Stimulated activated CD4-positive, alpha-beta T cell treated with anti-CD3 and anti-CD28 coated beads, Interleukin-12 subunit alpha, Interleukin-12 subunit beta, amount 100 ng/mL, for 48 hours (primary cell): ENCODE results near the gene SMIM29.

Source experiments
- DNase-seq, 3 donors: peaks; one replicate each; pipeline ENCODE4 v3.0.0-alpha.2; 2020; ENCODE audit warnings: low read depth in 2 of 3, low spot score in 1 of 3

Gene SMIM29

DNA sequence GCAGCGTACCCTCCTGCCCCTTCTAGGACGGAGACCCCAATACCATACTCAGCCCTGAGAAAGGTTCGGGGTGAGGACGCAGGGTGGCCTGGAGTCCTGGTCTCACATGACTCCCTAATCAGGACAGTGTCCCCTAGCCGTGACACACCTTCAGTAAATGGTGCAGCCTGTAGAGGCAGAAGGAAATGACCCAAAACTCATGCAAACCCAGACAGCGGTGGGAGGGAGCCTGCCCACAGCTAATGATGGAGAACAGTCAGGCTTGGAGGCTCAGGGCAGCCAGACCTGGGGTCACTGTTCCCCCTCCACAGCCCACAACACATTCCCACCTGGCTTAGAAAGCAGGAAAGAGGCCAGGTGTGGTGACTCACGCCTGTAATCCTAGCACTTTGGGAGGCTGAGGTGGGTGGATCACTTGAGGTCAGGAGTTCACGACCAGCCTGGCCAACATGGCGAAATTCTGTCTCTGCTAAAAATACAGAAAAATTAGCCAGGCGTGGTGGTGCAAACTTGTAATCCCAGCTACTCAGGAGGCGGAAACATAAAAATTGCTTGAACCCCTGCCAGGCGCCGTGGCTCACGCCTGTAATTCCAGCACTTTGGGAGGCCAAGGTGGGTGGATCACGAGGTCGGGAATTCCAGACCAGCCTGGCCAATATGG lies 20.9 kb downstream of the SMIM29 start:
- DNase-seq = no peak

GRCh38 chr6:34226731-34227586 lies 21.8 kb downstream of the SMIM29 start:
- DNase-seq = no peak

DNA sequence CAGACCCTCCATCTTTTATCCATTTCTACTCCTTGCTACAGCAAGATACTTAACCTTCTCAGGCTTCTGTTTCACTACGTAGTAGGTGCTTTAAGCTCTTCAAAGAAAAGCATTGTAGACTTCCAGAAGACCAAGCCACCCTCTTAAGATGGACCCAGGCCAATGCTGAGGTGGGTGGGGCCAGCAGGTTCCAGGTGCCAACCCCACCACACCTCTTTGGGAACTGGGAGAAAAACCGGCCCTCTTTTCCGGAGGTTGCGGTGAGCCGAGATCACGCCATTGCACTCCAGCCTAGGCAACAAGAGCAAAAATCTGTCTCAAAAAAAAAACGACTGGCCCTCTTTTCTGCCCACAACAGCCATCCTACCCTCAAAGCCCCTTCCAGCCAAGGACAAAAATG lies 22.7 kb downstream of the SMIM29 start:
- DNase-seq = no peak

GRCh38 chr6:34225551-34225950 lies 23.3 kb downstream of the SMIM29 start:
- DNase-seq = no peak

DNA sequence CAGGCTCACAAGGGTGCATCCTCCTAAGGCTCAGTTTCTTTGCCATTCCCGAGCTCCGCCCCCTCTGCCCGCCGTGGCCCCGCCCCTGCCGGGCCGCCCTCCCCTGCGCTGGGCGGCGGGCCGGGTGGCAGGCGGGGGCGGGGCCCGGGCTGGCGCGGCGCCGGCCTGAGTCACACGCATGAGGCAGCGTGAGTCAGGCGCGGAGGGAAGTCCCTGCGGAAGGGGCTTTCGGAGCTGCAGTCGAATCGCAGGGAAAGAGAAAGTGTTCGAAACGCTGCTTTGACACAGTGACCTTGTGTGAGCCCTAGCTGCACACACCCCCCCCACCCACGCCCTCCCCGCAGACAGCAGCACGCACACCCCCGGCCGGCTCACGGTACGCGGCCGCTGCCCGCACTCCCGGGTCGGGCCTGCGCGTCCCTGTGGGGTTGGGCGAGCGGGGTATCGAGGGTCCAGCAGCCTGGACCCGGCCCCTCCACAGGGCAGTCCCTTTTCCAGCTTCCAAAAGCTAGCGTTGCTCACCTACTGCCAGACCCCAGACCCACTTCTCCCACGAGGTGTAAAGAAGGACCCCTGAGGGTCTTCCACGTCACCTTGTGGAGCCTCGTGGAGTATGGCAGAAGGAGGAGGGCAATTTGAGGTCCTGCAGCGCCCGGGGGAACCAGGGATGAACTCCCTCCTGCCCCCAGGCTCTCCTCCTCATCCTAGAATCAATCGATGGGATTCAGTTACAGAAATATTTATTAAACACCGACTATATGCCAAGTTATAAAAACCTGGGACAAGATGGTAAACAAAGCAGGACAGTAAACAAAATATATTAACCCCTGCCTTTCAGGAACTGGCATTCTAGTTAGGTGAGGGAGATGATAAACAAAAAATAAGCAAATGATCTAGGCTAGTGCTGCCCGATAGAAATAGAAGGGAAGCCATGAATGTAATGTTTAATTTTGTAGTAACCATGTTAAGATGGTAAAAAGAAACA lies 24.6 kb downstream of the SMIM29 start:
- DNase-seq = peak; percentile 86 to 93 (median 89)

DNA sequence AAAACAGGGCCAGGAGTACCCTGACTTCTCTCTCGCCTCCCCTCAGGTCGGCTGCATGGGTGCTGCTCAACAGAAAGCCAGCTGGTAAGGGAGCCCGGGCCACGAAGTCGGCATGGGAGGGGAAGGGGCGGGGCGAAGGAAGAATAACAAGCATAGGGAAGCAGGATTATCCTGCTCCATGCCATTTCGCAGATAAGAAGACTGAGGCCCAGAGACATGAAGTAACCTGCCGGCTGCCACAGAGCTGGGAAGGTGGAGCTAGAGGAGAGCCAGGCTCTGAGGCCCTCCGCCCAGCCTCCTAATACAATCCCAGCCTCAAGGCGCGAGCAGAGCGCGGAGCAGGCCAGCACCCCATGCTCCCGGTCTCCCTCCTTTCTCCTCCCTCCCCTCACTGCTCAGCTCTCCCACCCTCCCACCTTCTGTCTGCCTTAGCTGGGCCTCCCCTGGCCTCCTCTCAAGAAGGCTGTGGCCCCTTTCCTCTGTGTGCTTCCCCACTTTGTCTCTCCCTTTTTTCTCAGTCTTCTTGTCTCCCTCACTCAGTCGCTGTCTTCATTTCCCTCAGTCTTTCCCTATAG lies 25.3 kb downstream of the SMIM29 start:
- DNase-seq = no peak

- no peak for DNase-seq
Observed at GRCh38 chr6:34218691-34219090, 30.1 kb downstream of the SMIM29 start.

GRCh38 chr6:34213772-34214171 lies 35.0 kb downstream of the SMIM29 start:
- no peak for DNase-seq

- DNase-seq = peak in 1 of 3 donors; percentile 42
Observed at GRCh38 chr6:34207695-34208443, 40.9 kb downstream of the SMIM29 start.

DNA sequence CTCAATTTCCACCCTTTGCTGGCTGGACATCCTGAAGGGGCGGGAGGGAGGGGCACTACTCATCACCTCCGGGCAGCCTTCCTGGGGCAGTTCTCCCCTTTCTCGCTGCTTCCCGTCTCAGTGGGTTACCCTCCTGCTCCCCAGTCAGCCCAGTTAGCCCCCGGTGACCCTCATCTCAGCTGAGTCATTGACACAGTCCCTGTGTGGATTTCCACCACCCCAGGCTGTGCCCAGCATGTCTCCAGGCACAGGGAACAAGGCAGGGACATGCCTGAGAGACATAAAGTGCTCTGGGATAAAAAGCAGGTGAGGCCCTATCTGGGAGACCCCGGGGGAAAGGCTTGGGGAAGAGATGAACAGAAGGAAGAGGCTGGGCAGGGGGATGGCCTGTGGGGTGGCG lies 42.1 kb downstream of the SMIM29 start:
- DNase-seq = no peak

GRCh38 chr6:34205916-34206315 lies 42.9 kb downstream of the SMIM29 start:
- no peak for DNase-seq

DNA sequence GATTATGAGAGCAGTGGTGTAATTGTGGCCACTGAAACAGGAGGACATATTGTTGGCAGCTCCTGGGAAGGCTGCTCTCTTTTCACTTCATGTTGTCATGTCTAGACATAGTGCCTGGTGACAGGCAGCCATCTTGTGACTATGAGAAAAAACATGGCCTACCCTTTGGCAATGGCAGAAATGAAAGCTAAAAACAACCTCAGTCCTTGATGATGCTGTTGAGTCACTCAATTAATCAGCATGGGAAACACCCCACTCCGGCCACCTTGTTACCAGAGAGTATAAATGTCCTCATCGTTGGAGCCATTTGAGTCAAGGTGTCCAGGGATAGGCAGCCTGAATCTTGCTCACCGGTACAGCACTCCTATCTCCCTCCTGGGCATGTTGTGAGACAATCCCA lies 43.3 kb downstream of the SMIM29 start:
- no peak for DNase-seq

DNA sequence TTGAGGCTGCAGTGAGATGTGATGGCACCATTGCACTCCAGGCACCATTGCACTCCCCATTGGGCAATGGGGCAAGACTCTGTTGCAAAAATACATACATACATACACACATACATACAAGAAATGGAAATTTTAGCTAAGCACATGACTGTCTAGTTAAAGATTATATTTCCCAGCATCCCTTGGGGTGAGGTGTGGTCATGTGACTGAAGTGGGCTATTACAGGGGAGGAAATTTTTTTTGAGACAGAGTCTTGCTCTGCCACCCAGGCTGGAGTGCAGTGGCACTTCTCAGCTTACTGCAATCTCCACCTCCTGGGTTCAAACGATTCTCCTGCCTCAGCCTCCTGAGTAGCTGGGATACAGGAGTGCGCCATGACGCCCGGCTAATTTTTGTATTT lies 44.1 kb downstream of the SMIM29 start:
- no peak for DNase-seq

GRCh38 chr6:34202329-34203201 lies 46.2 kb downstream of the SMIM29 start:
- no peak for DNase-seq

DNA sequence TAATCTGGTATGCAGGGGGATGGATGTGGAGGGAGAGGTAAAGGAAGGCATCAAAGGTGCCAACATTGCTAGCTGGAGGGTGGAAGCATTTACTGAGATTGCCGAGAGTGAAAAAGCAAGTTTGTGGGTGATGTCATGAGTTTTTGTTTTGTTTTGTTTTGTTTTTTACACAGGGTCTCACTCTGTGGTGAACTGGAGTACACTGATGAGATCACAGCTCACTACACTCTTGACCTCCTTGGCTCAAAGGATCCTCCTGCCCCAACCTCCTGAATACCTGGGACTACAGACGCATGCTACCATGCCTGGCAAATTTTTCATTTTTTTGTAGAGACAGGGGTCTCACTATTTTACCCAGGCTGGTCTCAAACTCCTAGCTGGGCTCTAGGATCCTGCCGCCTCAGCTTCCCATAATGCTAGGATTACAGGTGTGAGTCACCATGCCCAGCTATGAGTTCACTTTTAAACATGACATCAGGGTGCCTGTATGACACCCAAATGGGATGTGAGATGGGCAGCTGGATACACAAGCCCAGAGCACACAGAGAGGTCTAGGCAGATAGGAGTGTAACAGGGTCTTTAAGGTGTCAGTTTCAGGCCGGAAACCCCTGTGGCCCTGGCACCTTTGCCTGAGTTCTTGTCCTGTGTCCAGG lies 47.2 kb downstream of the SMIM29 start:
- DNase-seq = no peak

DNA sequence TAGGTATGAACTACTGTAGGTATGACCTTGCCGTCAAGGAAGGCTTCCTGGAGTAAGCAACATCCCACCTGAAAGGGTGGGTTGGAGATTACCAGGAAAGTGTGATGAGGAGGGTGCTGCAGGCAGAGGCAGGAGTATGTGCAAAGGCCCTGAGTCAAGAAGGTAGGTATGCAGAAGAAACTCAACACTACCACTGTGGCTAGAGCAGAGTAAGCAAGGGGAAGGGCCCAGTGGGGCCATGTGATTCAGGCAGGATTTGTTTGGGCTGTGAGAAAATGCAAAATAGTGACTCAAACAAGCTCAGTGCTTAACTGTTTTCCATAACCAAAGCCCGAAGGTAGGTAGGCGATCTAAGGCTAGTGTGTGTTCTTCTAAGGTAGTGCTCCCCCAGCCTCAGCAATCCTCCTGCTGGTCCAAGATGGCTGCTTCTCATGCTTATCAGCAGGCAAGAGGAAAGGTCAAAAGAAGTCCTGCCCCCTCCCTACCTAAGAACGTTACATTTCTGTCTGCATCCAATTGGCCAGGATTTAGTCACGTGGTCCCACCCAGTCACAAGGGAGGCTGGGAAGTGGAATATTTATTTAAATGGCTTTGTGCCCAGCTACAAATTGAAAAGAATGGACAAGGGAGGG lies 48.4 kb downstream of the SMIM29 start:
- DNase-seq = no peak

DNA sequence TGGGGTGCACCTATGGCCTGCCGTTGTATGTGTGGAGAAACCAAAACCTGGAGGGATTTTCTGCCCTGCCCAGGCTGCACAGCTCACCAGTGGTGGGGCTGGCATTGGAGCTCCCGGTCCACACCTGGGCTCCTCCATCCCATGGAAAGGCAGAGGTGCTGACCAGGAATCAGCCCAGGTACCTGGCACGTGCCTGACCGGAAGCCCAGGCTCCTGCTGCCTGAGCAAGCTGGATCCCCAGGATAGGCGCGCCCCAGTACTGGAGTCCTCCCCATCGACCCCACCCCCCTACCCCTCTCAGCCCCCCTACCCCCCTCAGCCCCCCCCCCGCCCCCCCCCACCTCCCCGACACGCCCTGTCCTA lies 52.0 kb downstream of the SMIM29 start:
- no peak for DNase-seq
